DOHH2 (cell line): Measurements from ENCODE around the gene FAM219A.
"Not testable (repeated sequence)": the region's sequence is repeated elsewhere in the genome, so short reads cannot be mapped to it uniquely, and the experiment has no call there.

ENCODE experiments used
- H3F3A ChIP-seq: fragments of 200-600 bp; sonication (generic), shearing (Covaris generic); 2 replicates; pipeline ENCODE4 v1.6.0; 2016; ENCODE audit warnings: antibody characterized with exemption, mild to moderate bottlenecking; ENCODE audit not compliant: control insufficient read depth, insufficient read depth
- H3K27ac ChIP-seq: fragments of 200-600 bp; sonication (generic); 2 replicates; pipeline ENCODE4 v1.5.1; 2014; ENCODE audit warnings: low read depth, mild to moderate bottlenecking, low read length, moderate library complexity
- H3K27me3 ChIP-seq: fragments of 200-600 bp; sonication (generic); 2 replicates; pipeline ENCODE4 v1.6.1; 2014; ENCODE audit warnings: mild to moderate bottlenecking, low read length, mixed read lengths; ENCODE audit not compliant: control insufficient read depth
- H3K36me3 ChIP-seq: fragments of 200-600 bp; sonication (generic); 2 replicates; pipeline ENCODE4 v1.6.1; 2014; ENCODE audit warnings: mild to moderate bottlenecking, low read length, moderate library complexity, mixed read lengths; ENCODE audit not compliant: control insufficient read depth
- H3K4me1 ChIP-seq: fragments of 200-600 bp; sonication (generic); 2 replicates; pipeline ENCODE4 v1.6.1; 2014; ENCODE audit warnings: mild to moderate bottlenecking, low read length, mixed read lengths; ENCODE audit not compliant: control insufficient read depth
- H3K4me2 ChIP-seq: fragments of 200-600 bp; sonication (generic); 2 replicates; pipeline ENCODE4 v1.6.0; 2014; ENCODE audit warnings: mild to moderate bottlenecking, low read length, moderate library complexity
- H3K4me3 ChIP-seq: fragments of 200-600 bp; sonication (generic); 2 replicates; pipeline ENCODE4 v1.5.1; 2014; ENCODE audit warnings: mild to moderate bottlenecking, low read length, mixed read lengths
- H3K79me2 ChIP-seq: fragments of 200-600 bp; sonication (generic); 2 replicates; pipeline ENCODE4 v1.6.1; 2014; ENCODE audit warnings: mild to moderate bottlenecking, low read length, mixed read lengths; ENCODE audit not compliant: control insufficient read depth
- H3K9me2 ChIP-seq: fragments of 200-600 bp; sonication (generic); replicated peaks from 2 replicates; pipeline ENCODE4 v1.6.1; 2014; ENCODE audit warnings: mild to moderate bottlenecking, low read length, mixed read lengths; ENCODE audit not compliant: control insufficient read depth
- H3K9me3 ChIP-seq: fragments of 200-600 bp; sonication (generic); 2 replicates; pipeline ENCODE4 v1.6.1; 2014; ENCODE audit warnings: antibody characterized with exemption, low read length, mixed read lengths; ENCODE audit not compliant: control insufficient read depth, insufficient read depth
- H4K20me1 ChIP-seq: fragments of 200-600 bp; sonication (generic); 2 replicates; pipeline ENCODE4 v1.6.0; 2014; ENCODE audit warnings: low read depth, mild to moderate bottlenecking, antibody characterized with exemption, low read length, moderate library complexity; ENCODE audit not compliant: control insufficient read depth, insufficient read depth
- CTCF ChIP-seq: fragments of 200-600 bp; sonication (generic); IDR thresholded peaks from one replicate; pipeline ENCODE4 v1.5.1; 2014; ENCODE audit warnings: antibody characterized with exemption, mild to moderate bottlenecking, low read depth, low read length; ENCODE audit not compliant: poor library complexity, severe bottlenecking
- EZH2phosphoT487 ChIP-seq: fragments of 200-600 bp; sonication (generic); IDR thresholded peaks from 2 replicates; pipeline ENCODE4 v1.6.1; 2017; ENCODE audit warnings: borderline replicate concordance, mild to moderate bottlenecking, antibody characterized with exemption, low read length, moderate library complexity, mixed read lengths

FAM219A gene

DNA sequence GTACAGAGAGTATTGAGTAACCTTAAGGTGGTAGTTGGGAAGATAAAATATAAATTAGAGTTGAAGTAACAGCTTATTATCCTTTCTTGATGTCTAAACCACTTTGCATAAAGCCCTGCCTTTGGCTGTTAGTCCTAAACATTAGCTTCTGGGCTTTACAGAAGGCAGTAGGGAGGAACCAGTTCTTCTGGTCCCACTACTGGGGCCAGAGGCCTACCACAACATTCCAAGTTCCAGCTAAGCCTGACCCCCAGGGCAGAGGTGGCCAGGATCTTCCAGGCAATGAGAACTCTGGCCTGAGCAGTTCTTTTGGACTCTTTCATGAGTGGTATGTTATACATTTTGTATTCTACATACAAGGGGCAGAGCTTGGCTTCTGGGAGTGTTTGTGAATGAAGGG, 26.3 kb upstream of the FAM219A start:
- no peaks in the 10 kb centered on the region for H3K9me2 ChIP-seq
- H3K36me3 ChIP-seq: no peaks in the 10 kb centered on the region
- H3K4me2 ChIP-seq: no peak overlapping the region
- H3K4me3 ChIP-seq: no peak overlapping the region
- H4K20me1 ChIP-seq: no peaks in the 10 kb centered on the region
- no peaks in the 10 kb centered on the region for H3K4me1 ChIP-seq
- no peak for TF ChIP-seq CTCF
- TF ChIP-seq EZH2phosphoT487: no peak
- H3K27me3 ChIP-seq: peaks cover 24% of the 10 kb centered on the region
- H3F3A ChIP-seq: no peaks in the 10 kb centered on the region
- H3K9me3 ChIP-seq: no peaks in the 10 kb centered on the region
- no peaks in the 10 kb centered on the region for H3K79me2 ChIP-seq
- H3K27ac ChIP-seq: no peak overlapping the region

DNA sequence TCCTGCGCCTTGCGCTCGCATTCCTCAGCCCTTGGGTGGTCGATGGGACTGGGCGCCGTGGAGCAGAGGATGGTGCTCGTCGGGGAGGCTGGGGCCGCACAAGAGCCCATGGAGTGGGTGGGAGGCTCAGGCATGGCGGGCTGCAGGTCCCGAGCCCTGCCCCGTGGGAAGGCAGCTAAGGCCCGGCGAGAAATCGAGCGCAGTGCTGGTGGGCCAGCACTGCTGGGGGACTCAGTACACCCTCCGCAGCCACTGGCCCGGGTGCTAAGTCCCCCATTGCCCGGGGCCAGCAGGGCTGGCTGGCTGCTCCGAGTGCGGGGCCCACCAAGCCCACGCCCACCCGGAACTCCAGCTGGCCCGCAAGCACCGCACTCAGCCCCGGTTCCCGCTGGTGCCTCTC, 24.4 kb upstream of the FAM219A start:
- H4K20me1 ChIP-seq, H3K36me3 ChIP-seq, H3F3A ChIP-seq, H3K79me2 ChIP-seq, H3K27ac ChIP-seq, H3K4me2 ChIP-seq, H3K9me2 ChIP-seq, H3K4me3 ChIP-seq, H3K4me1 ChIP-seq, H3K9me3 ChIP-seq: not testable (repeated sequence)
- peaks cover 20% of the 10 kb centered on the region for H3K27me3 ChIP-seq

GRCh38 chr9:34481620-34482019, 23.2 kb upstream of the FAM219A start:
- H3K4me2 ChIP-seq, H3K79me2 ChIP-seq, H4K20me1 ChIP-seq, H3K36me3 ChIP-seq, H3K9me3 ChIP-seq, H3K27ac ChIP-seq, H3K4me3 ChIP-seq, H3F3A ChIP-seq, H3K4me1 ChIP-seq, H3K9me2 ChIP-seq: not testable (repeated sequence)
- H3K27me3 ChIP-seq: peaks cover 13% of the 10 kb centered on the region

GRCh38 chr9:34479431-34479866, 21.1 kb upstream of the FAM219A start:
- Histone ChIP-seq H3K4me1 (no peaks in the 10 kb centered on the region), H3K9me3 (no peaks in the 10 kb centered on the region), H3K79me2 (no peaks in the 10 kb centered on the region), H3K27me3 (peaks cover 23% of the 10 kb centered on the region), H3K4me2 (no peak overlapping the region), H3K4me3 (no peak overlapping the region), H3K36me3 (no peaks in the 10 kb centered on the region), H4K20me1 (no peaks in the 10 kb centered on the region), H3K9me2 (no peaks in the 10 kb centered on the region), H3F3A (no peaks in the 10 kb centered on the region), H3K27ac (no peak overlapping the region)
- TF ChIP-seq CTCF (no peak), EZH2phosphoT487 (no peak)
